Putamen (tissue), 1 donor: ENCODE measurements around the gene CTBP2.

Source experiments
- DNase-seq: peaks from one replicate; pipeline ENCODE4 v3.0.0-alpha.2; 2016; ENCODE audit warnings: low spot score

The CTBP2 gene

GRCh38 chr10:125024497-125025234 lies 135.7 kb downstream of the CTBP2 start:
- DNase-seq: no peak

- DNase-seq: no peak
Measured at GRCh38 chr10:125023862-125024496, 136.4 kb downstream of the CTBP2 start.

DNA sequence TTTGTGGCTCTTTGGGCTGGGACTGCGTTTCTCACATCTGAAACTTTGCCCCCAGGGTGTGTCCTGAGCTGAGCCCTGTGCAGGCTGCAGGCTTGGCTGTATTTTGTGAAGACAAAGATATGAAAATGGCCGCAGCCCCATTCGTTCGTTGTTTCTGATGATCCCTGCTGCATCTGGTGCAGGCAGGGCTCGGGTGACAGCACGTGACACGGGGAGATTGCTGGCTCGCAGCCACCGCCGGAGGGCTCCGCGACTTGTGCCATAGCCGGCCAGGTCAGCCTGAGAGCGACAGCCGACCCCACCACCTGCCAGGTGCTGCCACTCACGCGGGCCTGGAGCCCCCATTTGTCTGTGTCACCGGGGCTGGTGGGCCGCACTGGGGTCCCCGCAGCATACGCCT lies 137.1 kb downstream of the CTBP2 start:
- no peak for DNase-seq

DNA sequence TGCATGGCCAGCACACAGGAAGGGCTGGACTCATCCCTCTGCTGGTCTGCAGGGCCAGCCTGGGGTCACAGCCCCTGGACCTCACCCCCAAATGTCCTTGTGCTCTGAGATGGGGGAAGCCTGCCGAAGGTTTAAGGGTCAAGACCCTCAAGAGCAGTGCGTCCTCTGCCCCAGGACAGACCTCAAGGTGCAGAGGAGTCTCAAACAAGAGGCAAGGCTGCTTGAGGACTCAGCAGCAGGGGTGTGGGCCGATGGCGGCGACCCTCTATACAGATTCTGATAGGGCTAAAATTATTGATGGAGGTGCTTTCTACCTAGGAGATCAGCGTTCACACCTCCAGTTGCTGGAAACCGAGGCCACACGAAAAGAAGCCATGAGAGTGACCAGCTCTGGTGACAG lies 137.7 kb downstream of the CTBP2 start:
- DNase-seq: no peak

GRCh38 chr10:125021686-125022344 lies 138.5 kb downstream of the CTBP2 start:
- DNase-seq: no peak

DNA sequence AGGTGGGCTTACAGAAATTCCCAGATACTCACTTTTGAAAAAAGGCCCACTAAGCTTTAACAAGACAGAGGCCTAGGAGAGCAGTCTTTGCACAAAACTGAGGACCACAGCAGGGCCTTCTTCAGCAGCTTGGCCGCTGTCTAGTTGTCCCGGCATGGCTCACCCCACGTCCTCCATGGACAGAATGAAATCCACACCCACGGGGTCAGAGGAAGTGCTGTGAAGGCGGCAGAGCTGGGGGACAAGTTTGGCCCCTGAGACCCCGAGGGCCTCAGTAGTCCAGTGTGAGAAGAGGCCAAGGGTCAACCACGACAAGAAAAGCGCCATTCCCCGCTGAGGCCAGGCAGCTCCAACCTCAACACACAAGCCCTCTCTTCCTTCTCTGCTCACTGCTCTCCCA lies 139.5 kb downstream of the CTBP2 start:
- DNase-seq: no peak

DNA sequence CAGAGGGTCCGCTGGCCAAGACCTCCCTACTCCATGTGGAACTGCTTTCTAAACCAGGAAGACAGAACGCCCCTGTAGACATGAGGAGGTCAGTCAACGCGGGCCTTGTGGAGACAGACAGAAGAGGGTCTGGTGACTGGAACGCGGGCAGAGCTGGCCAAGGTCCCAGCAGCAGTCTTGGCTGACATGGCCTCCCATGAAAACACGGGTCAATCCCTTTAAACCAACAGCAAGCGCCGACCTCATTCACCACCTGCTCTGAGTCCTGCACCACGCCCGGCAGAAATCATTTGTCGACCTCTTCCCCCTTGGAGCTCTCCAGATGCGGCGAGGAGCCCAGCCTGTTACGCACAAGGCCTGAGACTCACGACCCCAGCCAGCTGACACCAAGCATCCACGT lies 140.0 kb downstream of the CTBP2 start:
- DNase-seq: no peak

GRCh38 chr10:125018576-125019143 lies 141.7 kb downstream of the CTBP2 start:
- no peak for DNase-seq

- DNase-seq: no peak
Measured at GRCh38 chr10:125017547-125018298, 142.6 kb downstream of the CTBP2 start.

GRCh38 chr10:125016611-125017202 lies 143.7 kb downstream of the CTBP2 start:
- no peak for DNase-seq

DNA sequence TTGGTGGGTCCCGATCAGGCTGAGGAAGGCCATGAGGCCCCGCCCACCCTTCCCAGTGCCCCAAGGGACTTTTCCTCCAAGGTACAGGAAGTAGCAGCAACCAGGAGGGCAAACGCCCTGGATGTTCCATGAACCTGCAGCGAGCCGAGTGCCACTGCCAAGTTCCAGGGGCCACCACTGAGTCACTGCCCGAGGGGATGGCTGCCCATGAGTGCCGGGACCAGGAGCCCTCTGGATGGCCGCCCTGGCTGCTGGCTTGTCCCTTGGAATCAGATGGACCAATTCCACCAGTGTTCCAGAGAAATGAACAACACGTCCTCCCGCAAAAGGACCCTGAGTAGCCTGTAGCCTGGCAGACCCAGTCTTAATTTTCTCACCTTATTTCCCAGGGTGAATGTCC lies 144.2 kb downstream of the CTBP2 start:
- DNase-seq: no peak

DNA sequence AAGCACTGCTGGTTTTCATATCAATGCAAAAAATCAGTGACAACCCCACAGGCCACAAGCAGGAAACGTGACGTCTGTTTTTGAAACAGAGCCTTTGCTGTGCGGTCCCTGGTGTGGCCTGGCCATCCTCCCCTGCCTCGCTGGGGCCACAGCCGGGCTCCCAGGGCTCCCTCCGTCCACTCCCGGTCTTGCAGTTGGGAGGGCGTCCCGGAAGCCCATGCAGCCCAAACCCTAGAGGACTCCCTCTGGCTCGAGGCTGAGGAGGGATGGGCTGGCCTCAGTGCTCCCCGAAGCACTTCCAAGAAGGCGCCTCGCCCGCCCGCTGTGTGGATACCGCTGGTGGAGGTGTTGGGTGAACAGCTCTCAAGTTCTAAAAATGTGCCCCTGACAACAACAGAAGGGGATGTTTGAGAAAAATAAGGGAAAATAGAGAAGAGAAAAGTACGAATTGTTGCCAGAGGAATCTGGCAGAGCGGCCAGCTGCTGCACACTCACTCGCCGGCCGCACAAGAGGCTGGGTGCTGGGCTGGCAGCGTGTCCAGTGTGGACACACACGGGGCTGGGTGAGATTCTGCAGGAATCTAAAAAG lies 144.9 kb downstream of the CTBP2 start:
- no peak for DNase-seq

- DNase-seq: no peak
Measured at GRCh38 chr10:125014836-125015355, 145.5 kb downstream of the CTBP2 start.

- no peak for DNase-seq
Measured at GRCh38 chr10:125014086-125014830, 146.1 kb downstream of the CTBP2 start.

DNA sequence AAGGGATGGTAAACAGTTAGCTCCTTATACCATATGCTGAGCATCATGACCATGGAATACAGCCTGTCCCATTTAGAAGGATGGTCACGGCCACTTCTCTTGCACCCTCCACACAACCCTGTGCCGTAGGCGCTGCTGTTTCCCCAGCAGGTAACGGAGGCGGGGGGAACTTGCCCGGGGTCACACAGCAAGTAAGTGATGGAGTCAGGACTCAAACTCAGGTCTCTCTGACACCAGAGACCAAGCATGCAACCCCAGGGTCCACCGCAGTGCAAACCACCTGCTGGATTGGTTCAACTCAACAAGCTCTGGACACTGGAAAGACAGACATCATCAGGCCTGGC lies 146.9 kb downstream of the CTBP2 start:
- DNase-seq: no peak

- no peak for DNase-seq
Measured at GRCh38 chr10:125012851-125013528, 147.4 kb downstream of the CTBP2 start.

GRCh38 chr10:125011926-125012705 lies 148.2 kb downstream of the CTBP2 start:
- DNase-seq: no peak

- DNase-seq: no peak
Measured at GRCh38 chr10:125011171-125011925, 149.0 kb downstream of the CTBP2 start.
